DND-41 (cell line): ENCODE results near the gene HOMER3.

Source experiments
- ATAC-seq: fragments of 200-7000 bp; cut with Tn5 transposase; 3 replicates; pipeline ENCODE4 v1.9.1; 2021; ENCODE audit warnings: low read depth; ENCODE audit not compliant: insufficient read depth
- DNase-seq: peaks from one replicate; pipeline ENCODE4 v3.0.0-alpha.2; 2020
- H2AFZ ChIP-seq: 2 replicates; pipeline ENCODE4 v1.6.0; 2012; ENCODE audit warnings: low read depth, low read length
- H3K27ac ChIP-seq: 2 replicates; pipeline ENCODE4 v1.5.1; 2012; ENCODE audit warnings: low read length, inconsistent platforms
- H3K27me3 ChIP-seq: fragments of 200-600 bp; sonication (generic); 2 replicates; pipeline ENCODE4 v1.6.0; 2012; ENCODE audit warnings: low read length, mild to moderate bottlenecking, inconsistent platforms; ENCODE audit not compliant: insufficient read depth, poor library complexity
- H3K36me3 ChIP-seq: 2 replicates; pipeline ENCODE4 v1.5.1; 2012; ENCODE audit warnings: low read length, inconsistent platforms; ENCODE audit not compliant: insufficient read depth
- H3K4me1 ChIP-seq: 2 replicates; pipeline ENCODE4 v1.5.1; 2012; ENCODE audit warnings: mild to moderate bottlenecking, low read length; ENCODE audit not compliant: insufficient read depth
- H3K4me2 ChIP-seq: 2 replicates; pipeline ENCODE4 v1.6.0; 2012; ENCODE audit warnings: mild to moderate bottlenecking, moderate library complexity, low read length, inconsistent platforms; ENCODE audit not compliant: insufficient read depth
- H3K4me3 ChIP-seq, 2 experiments: fragments of 200-600 bp in 1 of 2; shearing (Covaris generic) in 1 of 2; 2 replicates each; pipeline ENCODE4 v1.5.1; 2012 to 2016; ENCODE audit warnings: inconsistent platforms in 2 of 2, low read length in 2 of 2, mild to moderate bottlenecking in 2 of 2, low read depth in 1 of 2, moderate library complexity in 1 of 2
- H3K79me2 ChIP-seq: 2 replicates; pipeline ENCODE4 v1.6.0; 2012; ENCODE audit warnings: low read length, inconsistent platforms; ENCODE audit not compliant: insufficient read depth
- H3K9ac ChIP-seq: 2 replicates; pipeline ENCODE4 v1.6.0; 2012; ENCODE audit warnings: low read depth, mild to moderate bottlenecking, inconsistent platforms, low read length, moderate library complexity
- H3K9me3 ChIP-seq: 2 replicates; pipeline ENCODE4 v1.5.1; 2012; ENCODE audit warnings: low read length, moderate library complexity, mild to moderate bottlenecking, inconsistent platforms; ENCODE audit not compliant: insufficient read depth, severe bottlenecking
- H4K20me1 ChIP-seq: 2 replicates; pipeline ENCODE4 v1.6.0; 2012; ENCODE audit warnings: low read length; ENCODE audit not compliant: insufficient read depth
- CTCF ChIP-seq: IDR thresholded peaks from 2 replicates; pipeline ENCODE4 v1.5.1; 2012; ENCODE audit warnings: borderline replicate concordance, low read length, moderate library complexity, mild to moderate bottlenecking; ENCODE audit not compliant: poor library complexity, severe bottlenecking; ENCODE audit errors: extremely low read depth
- EZH2 ChIP-seq: IDR thresholded peaks from 3 replicates; pipeline ENCODE4 v1.6.1; 2012; ENCODE audit warnings: borderline replicate concordance, low read depth, mild to moderate bottlenecking, moderate library complexity, low read length, inconsistent platforms; ENCODE audit not compliant: severe bottlenecking

Gene HOMER3

GRCh38 chr19:18987456-18987855 lies 46.4 kb upstream of the HOMER3 start:
- Histone ChIP-seq H3K4me3 (no peak overlapping the region), H3K79me2 (no peaks in the 10 kb centered on the region), H2AFZ (no peak overlapping the region), H3K27me3 (peaks cover 5% of the 10 kb centered on the region), H3K9ac (no peak overlapping the region), H4K20me1 (peaks cover 8% of the 10 kb centered on the region), H3K4me2 (no peak overlapping the region), H3K4me1 (no peaks in the 10 kb centered on the region), H3K36me3 (peaks cover 11% of the 10 kb centered on the region), H3K9me3 (no peaks in the 10 kb centered on the region), H3K27ac (no peak overlapping the region)
- no peak for DNase-seq
- ATAC-seq = no peak
- no peak for TF ChIP-seq EZH2
- no peak for TF ChIP-seq CTCF

GRCh38 chr19:18985257-18985656 lies 44.2 kb upstream of the HOMER3 start:
- Histone ChIP-seq H2AFZ (no peak overlapping the region), H3K36me3 (no peaks in the 10 kb centered on the region), H3K27me3 (peaks cover 6% of the 10 kb centered on the region), H4K20me1 (no peaks in the 10 kb centered on the region; the same call in 1 of the 2 replicates), H3K4me2 (no peak overlapping the region), H3K9ac (no peak overlapping the region), H3K27ac (no peak overlapping the region), H3K4me3 (no peak overlapping the region), H3K4me1 (no peaks in the 10 kb centered on the region), H3K79me2 (no peaks in the 10 kb centered on the region), H3K9me3 (no peaks in the 10 kb centered on the region)
- DNase-seq (no peak), ATAC-seq (no peak)
- TF ChIP-seq EZH2 = no peak
- TF ChIP-seq CTCF = no peak

GRCh38 chr19:18984251-18984650 lies 43.2 kb upstream of the HOMER3 start:
- no peak for DNase-seq
- Histone ChIP-seq H2AFZ (no peak overlapping the region), H3K36me3 (no peaks in the 10 kb centered on the region), H3K4me2 (no peak overlapping the region), H3K9me3 (no peaks in the 10 kb centered on the region), H3K4me3 (no peak overlapping the region), H3K4me1 (no peaks in the 10 kb centered on the region), H4K20me1 (no peaks in the 10 kb centered on the region), H3K9ac (no peak overlapping the region), H3K27me3 (peaks cover 6% of the 10 kb centered on the region), H3K27ac (no peak overlapping the region), H3K79me2 (no peaks in the 10 kb centered on the region)
- TF ChIP-seq EZH2 (no peak), CTCF (no peak)
- no peak for ATAC-seq

- Histone ChIP-seq H3K27me3 (peaks cover 6% of the 10 kb centered on the region), H3K36me3 (no peaks in the 10 kb centered on the region), H4K20me1 (no peaks in the 10 kb centered on the region), H3K79me2 (no peaks in the 10 kb centered on the region), H3K4me1 (no peaks in the 10 kb centered on the region), H3K9ac (no peak overlapping the region), H3K4me2 (no peak overlapping the region), H2AFZ (no peak overlapping the region), H3K4me3 (no peak overlapping the region), H3K27ac (no peak overlapping the region), H3K9me3 (no peaks in the 10 kb centered on the region)
- DNase-seq = no peak
- ATAC-seq = no peak
- no peak for TF ChIP-seq CTCF
These were observed 41.7 kb upstream of the HOMER3 start for GRCh38 chr19:18982669-18983068.
